NCI-H524 (cell line): ENCODE data around the gene UMPS.

Source experiments
- DNase-seq, 2 experiments: peaks; one replicate each; lab custom pipeline; 2025; lab: John Stamatoyannopoulos, UW

UMPS gene

GRCh38 chr3:124763644-124764358 is 33.5 kb downstream of the UMPS start:
- DNase-seq = no peak

GRCh38 chr3:124764746-124765145 is 34.5 kb downstream of the UMPS start:
- DNase-seq = no peak

GRCh38 chr3:124765197-124765840 is 35.1 kb downstream of the UMPS start:
- no peak for DNase-seq

GRCh38 chr3:124766113-124767095 is 36.2 kb downstream of the UMPS start:
- DNase-seq = no peak

GRCh38 chr3:124767264-124767663 is 37.0 kb downstream of the UMPS start:
- DNase-seq = no peak

DNA sequence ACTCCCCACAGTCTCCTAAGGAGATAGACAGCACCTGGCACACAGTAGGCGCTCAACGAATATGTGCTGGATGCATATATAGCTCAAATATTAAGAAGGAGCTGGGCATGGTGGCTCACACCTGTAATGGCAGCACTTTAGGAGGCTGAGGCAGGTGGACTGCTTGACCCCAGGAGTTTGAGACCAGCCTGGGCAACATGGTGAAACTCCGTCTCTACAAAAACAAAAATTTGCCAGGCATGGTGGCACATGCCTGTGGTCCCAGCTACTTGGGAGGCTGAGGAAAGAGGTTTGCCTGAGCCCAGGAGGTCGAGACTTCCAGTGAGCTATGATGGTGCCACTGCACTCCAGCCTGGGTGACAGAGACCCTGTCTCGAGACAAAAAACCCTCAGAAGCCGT is 37.4 kb downstream of the UMPS start:
- no peak for DNase-seq

- peak; percentile 50 to 64 for DNase-seq
These were observed 38.6 kb downstream of the UMPS start for GRCh38 chr3:124768812-124769211.

DNA sequence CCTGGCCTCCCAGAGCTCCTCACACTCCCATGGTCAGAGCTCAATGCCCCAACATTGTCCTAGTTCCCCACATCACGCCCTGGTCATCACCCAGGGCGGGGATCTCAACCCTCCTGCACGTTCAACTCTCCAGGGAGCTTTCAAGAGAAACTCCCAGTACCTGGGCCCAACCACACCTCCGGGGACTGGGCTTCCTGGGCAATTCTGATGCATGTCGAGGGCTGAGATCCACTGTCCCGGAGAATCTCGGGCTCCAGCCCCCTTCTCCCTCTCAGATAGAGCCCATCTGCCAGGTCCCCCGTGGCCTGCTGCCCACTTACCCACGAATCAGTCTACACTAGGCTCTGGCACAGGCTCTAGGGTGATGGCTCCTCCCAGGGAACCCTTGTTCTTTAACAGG is 39.2 kb downstream of the UMPS start:
- DNase-seq = no peak

DNA sequence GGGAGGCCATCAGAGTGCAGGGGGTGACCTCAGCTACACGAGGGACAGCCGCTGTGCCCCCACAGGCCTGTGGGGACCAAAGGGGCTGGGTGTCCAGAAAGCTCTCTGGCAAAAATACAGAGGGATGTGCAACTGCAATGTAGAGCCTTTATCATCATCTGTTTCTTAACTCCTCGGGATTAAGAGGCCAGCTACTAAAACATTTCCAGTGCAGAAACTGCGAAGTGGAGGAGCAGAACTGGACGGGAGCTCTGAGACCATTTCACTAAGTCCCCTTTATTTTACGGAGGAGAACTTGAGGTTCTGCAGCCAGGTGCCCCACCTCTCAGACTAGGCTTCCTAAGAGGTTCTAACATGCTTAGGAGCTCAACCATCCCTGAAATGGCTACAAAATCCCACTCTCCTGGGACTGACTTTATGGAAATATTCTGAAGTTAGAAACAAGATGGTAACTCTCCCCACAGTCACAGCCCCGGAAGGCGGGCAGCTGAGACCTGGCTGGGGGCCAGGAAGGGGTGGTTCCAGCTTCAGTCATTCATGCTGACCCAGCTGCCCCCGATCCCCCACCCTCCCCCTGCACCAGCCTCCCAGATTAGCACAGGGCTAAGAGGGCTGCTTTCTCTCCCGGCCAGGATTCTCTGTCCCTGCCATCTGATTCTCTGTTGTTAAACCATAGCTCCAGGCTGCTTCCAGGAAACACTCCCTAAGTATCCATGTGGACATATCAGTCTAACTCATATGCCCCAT is 40.3 kb downstream of the UMPS start:
- DNase-seq = peak; percentile 72 to 89

DNA sequence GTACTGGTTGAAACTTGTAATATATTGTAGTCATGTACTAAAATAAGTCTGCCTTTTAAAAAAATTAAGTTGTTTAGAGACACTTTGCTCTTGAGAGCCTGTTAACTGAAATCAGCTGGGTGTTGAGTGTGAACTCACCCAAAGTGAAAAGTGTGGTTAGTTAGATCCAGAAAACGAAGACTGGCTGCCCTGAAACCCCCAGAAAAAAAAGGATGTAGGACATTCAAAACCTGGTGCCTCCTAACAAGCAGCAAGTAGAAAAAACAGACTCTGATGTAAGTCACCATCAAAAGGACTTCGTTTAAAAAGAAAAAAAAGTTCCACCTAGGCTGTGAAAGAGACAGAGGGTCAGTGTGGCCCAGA is 40.8 kb downstream of the UMPS start:
- no peak for DNase-seq

GRCh38 chr3:124772081-124772831 is 42.0 kb downstream of the UMPS start:
- peak; percentile 66 to 85 for DNase-seq

GRCh38 chr3:124773351-124774326 is 43.4 kb downstream of the UMPS start:
- peak; percentile 69 to 86 for DNase-seq

DNA sequence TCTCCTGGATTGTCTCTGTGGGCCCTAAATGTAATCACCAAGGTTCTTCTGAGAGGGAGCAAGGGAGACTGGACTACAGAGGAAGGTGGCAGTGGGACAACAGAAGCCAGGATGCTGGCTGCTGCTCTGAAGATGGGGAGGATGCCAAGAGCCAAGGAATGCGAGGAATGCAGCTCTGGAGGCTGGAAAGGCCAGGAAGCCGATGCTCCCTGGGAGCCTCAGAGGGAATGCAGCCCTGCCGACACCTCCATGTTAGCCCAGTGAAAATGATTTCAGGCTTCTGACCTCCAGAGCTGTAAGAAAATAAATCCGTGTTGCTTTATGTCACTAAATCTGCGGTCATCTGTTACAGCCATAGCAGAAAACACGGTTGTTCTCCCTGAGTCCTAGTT is 44.1 kb downstream of the UMPS start:
- DNase-seq = no peak

- no peak for DNase-seq
These were observed 44.7 kb downstream of the UMPS start for GRCh38 chr3:124774841-124775402.

DNA sequence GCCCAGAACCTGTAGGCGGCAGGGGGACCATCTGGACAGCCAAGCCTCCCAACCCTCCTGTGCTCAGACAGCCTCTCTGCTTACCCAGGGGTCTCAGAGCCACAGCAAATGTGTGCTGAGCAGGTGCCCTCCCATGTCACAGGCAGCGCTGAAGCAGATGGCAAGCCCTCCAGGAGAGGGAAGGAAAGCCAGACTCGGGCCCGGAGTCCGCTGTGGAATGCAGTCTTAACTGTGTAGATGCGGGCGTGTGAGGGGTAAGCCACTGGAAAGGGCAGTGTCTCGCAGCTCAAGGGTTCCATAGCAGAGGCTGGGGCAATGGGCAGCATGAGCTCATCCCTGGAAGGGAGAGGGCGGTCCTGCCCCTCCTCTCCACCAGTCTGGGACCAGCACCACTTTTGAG is 45.6 kb downstream of the UMPS start:
- peak; percentile 93 to 95 for DNase-seq

DNA sequence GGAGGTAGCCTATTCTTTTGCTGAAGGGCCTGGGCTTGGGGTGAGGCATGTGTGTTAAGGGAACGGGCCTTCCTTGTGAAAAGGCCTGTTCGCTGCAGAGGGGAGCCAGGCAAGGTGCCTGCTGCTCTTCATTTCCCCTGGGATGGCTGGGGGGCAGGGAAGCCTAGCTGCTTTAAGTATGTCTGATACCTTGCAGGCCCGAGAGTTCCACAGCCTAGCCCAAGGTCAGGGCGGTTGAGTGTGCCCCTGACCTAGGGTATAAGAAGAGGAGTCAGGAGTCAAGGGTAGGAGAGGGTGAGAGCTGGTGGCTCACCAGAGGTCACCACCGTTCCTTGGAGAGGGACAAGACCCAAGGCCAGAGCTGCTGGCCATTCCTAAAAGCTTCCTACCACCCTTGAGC is 46.6 kb downstream of the UMPS start:
- DNase-seq = no peak

GRCh38 chr3:124777762-124778470 is 47.7 kb downstream of the UMPS start:
- no peak for DNase-seq

- no peak for DNase-seq
These were observed 48.9 kb downstream of the UMPS start for GRCh38 chr3:124779116-124779515.

GRCh38 chr3:124779751-124780191 is 49.5 kb downstream of the UMPS start:
- DNase-seq = no peak
